ENCODE measurements around the gene KCNK1. TPM values are rescaled to one million over a fixed set of nuclear protein-coding genes. Genes with fewer than 3 reads are reported as not detected.
A peak's percentile ranks its signal among the peaks of the same experiment; 100 is the strongest.
"Not testable (repeated sequence)": the region's sequence is repeated elsewhere in the genome, so short reads cannot be mapped to it uniquely, and the experiment has no call there.

Gene KCNK1
- total RNA-seq, 2 donors from 2014 or later = 0.20 TPM; not detected in 1

GRCh38 chr1:233614173-233614742 is 352 bp downstream of the KCNK1 start:
- no peaks in the 10 kb centered on the region for H3K4me1 Mint-ChIP-seq (ENCODE audit: low read depth in 2 of 2)
- no peak overlapping the region for H3K27ac Mint-ChIP-seq
- no peaks in the 10 kb centered on the region for H3K36me3 Mint-ChIP-seq
- peaks cover 39 to 74% of the 10 kb centered on the region in 2 donors for H3K27me3 Mint-ChIP-seq
- no peak overlapping the region for H3K4me3 Mint-ChIP-seq
- ATAC-seq (no peak), DNase-seq (ENCODE audit: low spot score) (no peak)
- H3K9me3 Mint-ChIP-seq = peaks cover 2% of the 10 kb centered on the region

- DNase-seq (ENCODE audit: low spot score) = no peak
- Mint-ChIP-seq H3K27ac (no peak overlapping the region), H3K4me1 (ENCODE audit: low read depth in 2 of 2) (no peaks in the 10 kb centered on the region), H3K9me3 (peaks cover 3% of the 10 kb centered on the region), H3K27me3 (peaks cover 38 to 71% of the 10 kb centered on the region in 2 donors), H3K36me3 (no peaks in the 10 kb centered on the region), H3K4me3 (no peak overlapping the region)
- no peak for ATAC-seq
These were observed 1.0 kb downstream of the KCNK1 start for GRCh38 chr1:233614743-233615521.

- H3K36me3 Mint-ChIP-seq = no peaks in the 10 kb centered on the region
- ATAC-seq (no peak), DNase-seq (ENCODE audit: low spot score) (no peak)
- no peak overlapping the region for H3K4me3 Mint-ChIP-seq
- peaks cover 37 to 67% of the 10 kb centered on the region in 2 donors for H3K27me3 Mint-ChIP-seq
- no peaks in the 10 kb centered on the region for H3K4me1 Mint-ChIP-seq (ENCODE audit: low read depth in 2 of 2)
- H3K27ac Mint-ChIP-seq = no peak overlapping the region
- H3K9me3 Mint-ChIP-seq = peaks cover 3% of the 10 kb centered on the region
These were observed 1.7 kb downstream of the KCNK1 start for GRCh38 chr1:233615571-233615970.

GRCh38 chr1:233617025-233617424 is 3.1 kb downstream of the KCNK1 start:
- no peaks in the 10 kb centered on the region for H3K4me1 Mint-ChIP-seq (ENCODE audit: low read depth in 2 of 2)
- peaks cover 28 to 53% of the 10 kb centered on the region in 2 donors for H3K27me3 Mint-ChIP-seq
- no peaks in the 10 kb centered on the region for H3K36me3 Mint-ChIP-seq
- DNase-seq (ENCODE audit: low spot score) (no peak), ATAC-seq (no peak)
- H3K4me3 Mint-ChIP-seq = no peak overlapping the region
- H3K9me3 Mint-ChIP-seq = peaks cover 3% of the 10 kb centered on the region
- no peak overlapping the region for H3K27ac Mint-ChIP-seq

- peaks cover 26 to 50% of the 10 kb centered on the region in 2 donors for H3K27me3 Mint-ChIP-seq
- DNase-seq (ENCODE audit: low spot score); H3K27ac Mint-ChIP-seq; H3K4me1 Mint-ChIP-seq (ENCODE audit: low read depth in 2 of 2); H3K4me3 Mint-ChIP-seq; H3K36me3 Mint-ChIP-seq; ATAC-seq; H3K9me3 Mint-ChIP-seq: not testable (repeated sequence)
These were observed 5.5 kb downstream of the KCNK1 start for GRCh38 chr1:233619414-233619813.

GRCh38 chr1:233620065-233620464 is 6.2 kb downstream of the KCNK1 start:
- Mint-ChIP-seq H3K27ac (no peak overlapping the region), H3K27me3 (peaks cover 21 to 46% of the 10 kb centered on the region in 2 donors), H3K4me1 (ENCODE audit: low read depth in 2 of 2) (no peaks in the 10 kb centered on the region), H3K9me3 (peaks cover 3% of the 10 kb centered on the region), H3K36me3 (no peaks in the 10 kb centered on the region), H3K4me3 (no peak overlapping the region)
- no peak for DNase-seq (ENCODE audit: low spot score)
- ATAC-seq = no peak

- ATAC-seq (no peak), DNase-seq (ENCODE audit: low spot score) (no peak)
- H3K36me3 Mint-ChIP-seq = no peaks in the 10 kb centered on the region
- no peak overlapping the region for H3K27ac Mint-ChIP-seq
- no peak overlapping the region for H3K4me3 Mint-ChIP-seq
- H3K4me1 Mint-ChIP-seq (ENCODE audit: low read depth in 2 of 2) = no peaks in the 10 kb centered on the region
- H3K9me3 Mint-ChIP-seq = peaks cover 3% of the 10 kb centered on the region
- H3K27me3 Mint-ChIP-seq = peaks cover 11 to 28% of the 10 kb centered on the region in 2 donors
These were observed 8.0 kb downstream of the KCNK1 start for GRCh38 chr1:233621923-233622322.

GRCh38 chr1:233624289-233624688 is 10.4 kb downstream of the KCNK1 start:
- DNase-seq (ENCODE audit: low spot score) (no peak), ATAC-seq (no peak)
- Mint-ChIP-seq H3K4me1 (ENCODE audit: low read depth in 2 of 2) (no peaks in the 10 kb centered on the region), H3K27me3 (peaks cover 5 to 16% of the 10 kb centered on the region in 2 donors), H3K9me3 (peaks cover 1% of the 10 kb centered on the region), H3K4me3 (no peak overlapping the region), H3K36me3 (no peaks in the 10 kb centered on the region), H3K27ac (no peak overlapping the region)

- Mint-ChIP-seq H3K4me3 (no peak overlapping the region), H3K27ac (no peak overlapping the region), H3K9me3 (no peaks in the 10 kb centered on the region), H3K4me1 (ENCODE audit: low read depth in 2 of 2) (no peaks in the 10 kb centered on the region), H3K27me3 (peaks cover 5 to 13% of the 10 kb centered on the region in 2 donors), H3K36me3 (no peaks in the 10 kb centered on the region)
- no peak for DNase-seq (ENCODE audit: low spot score)
- ATAC-seq = no peak
These were observed 11.2 kb downstream of the KCNK1 start for GRCh38 chr1:233625087-233625486.

GRCh38 chr1:233625510-233625981 is 11.6 kb downstream of the KCNK1 start:
- ATAC-seq (no peak), DNase-seq (ENCODE audit: low spot score) (no peak)
- no peaks in the 10 kb centered on the region for H3K9me3 Mint-ChIP-seq
- no peak overlapping the region for H3K27ac Mint-ChIP-seq
- H3K27me3 Mint-ChIP-seq = peaks cover 5 to 13% of the 10 kb centered on the region in 2 donors
- H3K4me3 Mint-ChIP-seq = no peak overlapping the region
- no peaks in the 10 kb centered on the region for H3K4me1 Mint-ChIP-seq (ENCODE audit: low read depth in 2 of 2)
- H3K36me3 Mint-ChIP-seq = no peaks in the 10 kb centered on the region

GRCh38 chr1:233627376-233627775 is 13.5 kb downstream of the KCNK1 start:
- H3K36me3 Mint-ChIP-seq = no peaks in the 10 kb centered on the region
- no peaks in the 10 kb centered on the region for H3K9me3 Mint-ChIP-seq
- DNase-seq (ENCODE audit: low spot score) (no peak), ATAC-seq (no peak)
- H3K4me3 Mint-ChIP-seq = no peak overlapping the region
- H3K4me1 Mint-ChIP-seq (ENCODE audit: low read depth in 2 of 2) = no peaks in the 10 kb centered on the region
- H3K27me3 Mint-ChIP-seq = peaks cover 4 to 12% of the 10 kb centered on the region in 2 donors
- H3K27ac Mint-ChIP-seq = no peak overlapping the region

- Mint-ChIP-seq H3K36me3 (no peaks in the 10 kb centered on the region), H3K27me3 (peaks cover 0 to 12% of the 10 kb centered on the region in 2 donors), H3K9me3 (no peaks in the 10 kb centered on the region), H3K4me1 (ENCODE audit: low read depth in 2 of 2) (no peaks in the 10 kb centered on the region), H3K27ac (no peak overlapping the region), H3K4me3 (no peak overlapping the region)
- no peak for DNase-seq (ENCODE audit: low spot score)
- no peak for ATAC-seq
These were observed 13.9 kb downstream of the KCNK1 start for GRCh38 chr1:233627823-233628222.

GRCh38 chr1:233629305-233629935 is 15.5 kb downstream of the KCNK1 start:
- DNase-seq (ENCODE audit: low spot score) = no peak
- peak in 1 of 2 donors; percentile 45 for ATAC-seq
- no peaks in the 10 kb centered on the region for H3K4me1 Mint-ChIP-seq (ENCODE audit: low read depth in 2 of 2)
- H3K27ac Mint-ChIP-seq = no peak overlapping the region
- no peaks in the 10 kb centered on the region for H3K36me3 Mint-ChIP-seq
- H3K27me3 Mint-ChIP-seq = peaks cover 0 to 8% of the 10 kb centered on the region in 2 donors
- no peaks in the 10 kb centered on the region for H3K9me3 Mint-ChIP-seq
- no peak overlapping the region for H3K4me3 Mint-ChIP-seq

GRCh38 chr1:233631810-233632405 is 18.0 kb downstream of the KCNK1 start:
- peaks cover 10% of the 10 kb centered on the region for H3K9me3 Mint-ChIP-seq
- H3K4me1 Mint-ChIP-seq (ENCODE audit: low read depth in 2 of 2) = no peaks in the 10 kb centered on the region
- no peak overlapping the region for H3K27ac Mint-ChIP-seq
- no peaks in the 10 kb centered on the region for H3K36me3 Mint-ChIP-seq
- peaks cover 9 to 20% of the 10 kb centered on the region in 2 donors for H3K27me3 Mint-ChIP-seq
- ATAC-seq = no peak
- no peak for DNase-seq (ENCODE audit: low spot score)
- no peak overlapping the region for H3K4me3 Mint-ChIP-seq

Data from natural killer cell treated with Interleukin-12 subunit alpha and Interleukin-12 subunit beta and Interleukin-15 and Interleukin-18, amount 100 ng/mL, for 72 hours (primary cell).